PC-9 (cell line): ENCODE data around the gene EGLN1. TPM values are rescaled to one million over a fixed set of nuclear protein-coding genes. Genes with fewer than 3 reads are reported as not detected.

ENCODE experiments used
- BruUV-seq: library from RNA; stranded (reverse); fragments of 400-500 nt; replicated peaks from 2 replicates; lab custom pipeline; 2021; lab: Mats Ljungman, UMichigan
- CTCF ChIA-PET: fragments of 300-600 bp; sonication (Branson Sonifier 250); formaldehyde crosslinking; loops from one replicate; lab custom pipeline; 2022; ENCODE audit warnings: antibody characterized with exemption; lab: Charles Lee
- POLR2A ChIA-PET: fragments of 300-600 bp; sonication (Branson Sonifier 250); formaldehyde crosslinking; loops from one replicate; lab custom pipeline; 2022; ENCODE audit warnings: antibody characterized with exemption; ENCODE audit not compliant: unreplicated experiment; lab: Charles Lee
- DNase-seq, 2 experiments: peaks; one replicate each; pipeline versions ENCODE4 v3.0.0 to v3.0.0-alpha.2; 2015 to 2022; ENCODE audit warnings: mixed read lengths in 1 of 2
- H2AFZ ChIP-seq: fragments of 200-600 bp; sonication (generic); 2 replicates; pipeline ENCODE4 v1.8.1; 2017; ENCODE audit warnings: antibody characterized with exemption
- H3F3A ChIP-seq: fragments of 200-600 bp; sonication (generic); 2 replicates; pipeline ENCODE4 v1.8.1; 2017; ENCODE audit warnings: antibody characterized with exemption, mild to moderate bottlenecking, low read depth; ENCODE audit not compliant: insufficient read depth
- H3K27ac ChIP-seq: fragments of 200-600 bp; sonication (generic); 2 replicates; pipeline ENCODE4 v1.6.1; 2016; ENCODE audit warnings: mixed run types
- H3K27me3 ChIP-seq: fragments of 200-600 bp; sonication (generic); 2 replicates; pipeline ENCODE4 v1.6.1; 2016; ENCODE audit warnings: low read depth, mixed run types; ENCODE audit not compliant: insufficient read depth
- H3K36me3 ChIP-seq: fragments of 200-600 bp; sonication (generic); 2 replicates; pipeline ENCODE4 v1.6.1; 2016; ENCODE audit warnings: low read depth, mixed run types
- H3K4me1 ChIP-seq: fragments of 200-600 bp; sonication (generic); replicated peaks from 2 replicates; pipeline ENCODE4 v1.6.1; 2016; ENCODE audit warnings: mixed run types; ENCODE audit not compliant: insufficient read depth
- H3K4me2 ChIP-seq: fragments of 200-600 bp; sonication (generic); 2 replicates; pipeline ENCODE4 v1.6.1; 2017; ENCODE audit warnings: mixed run types
- H3K4me3 ChIP-seq: fragments of 200-600 bp; sonication (generic); 2 replicates; pipeline ENCODE4 v1.6.1; 2016; ENCODE audit warnings: mixed run types
- H3K79me2 ChIP-seq: fragments of 200-600 bp; sonication (generic); 2 replicates; pipeline ENCODE4 v1.6.1; 2017; ENCODE audit warnings: low read depth, mixed run types
- H3K9me2 ChIP-seq: fragments of 200-600 bp; sonication (generic); 2 replicates; pipeline ENCODE4 v1.8.1; 2017; ENCODE audit warnings: mild to moderate bottlenecking; ENCODE audit not compliant: insufficient read depth
- H3K9me3 ChIP-seq: fragments of 200-600 bp; sonication (generic); 2 replicates; pipeline ENCODE4 v1.8.1; 2016; ENCODE audit warnings: low read depth; ENCODE audit not compliant: insufficient read depth
- H4K20me1 ChIP-seq: fragments of 200-600 bp; sonication (generic); 2 replicates; pipeline ENCODE4 v1.8.1; 2017; ENCODE audit not compliant: insufficient read depth
- CTCF ChIP-seq: fragments of 200-600 bp; sonication (generic); conservative IDR thresholded peaks from 2 replicates; pipeline ENCODE4 v1.6.1; 2017; ENCODE audit warnings: mixed run types, antibody characterized with exemption, mild to moderate bottlenecking, moderate library complexity
- EZH2 ChIP-seq: fragments of 200-600 bp; sonication (generic); IDR thresholded peaks from 2 replicates; pipeline ENCODE4 v1.8.0; 2017; ENCODE audit warnings: antibody characterized with exemption, low read depth
- intact Hi-C: fragments of 100-400 bp; cut with micrococcal nuclease; formaldehyde crosslinking; loops from one replicate; pipeline ENCODE4 v1.10.0; 2022; ENCODE audit not compliant: unreplicated experiment
- total RNA-seq: library from RNA; stranded (reverse); gene quantifications from 2 replicates; pipeline ENCODE4 v1.2.3, GENCODE V29; 2021

EGLN1 gene
- total RNA-seq, 1 experiment from 2014 or later: 18.8 TPM

GRCh38 chr1:231387770-231388669 is 34.1 kb downstream of the EGLN1 start:
- H3K9me3 ChIP-seq: no peaks in the 10 kb centered on the region
- no TSS peak for BruUV-seq
- no peak overlapping the region for H3K4me2 ChIP-seq
- H3K27me3 ChIP-seq: no peaks in the 10 kb centered on the region
- H3K27ac ChIP-seq: peak overlapping the region; percentile 4; the same call in 1 of the 2 replicates
- TF ChIP-seq CTCF (no peak), EZH2 (no peak)
- H3K36me3 ChIP-seq: no peaks in the 10 kb centered on the region
- H3K4me1 ChIP-seq: peaks cover 37% of the 10 kb centered on the region
- CTCF ChIA-PET: no interaction called here
- no peak overlapping the region for H2AFZ ChIP-seq
- POLR2A ChIA-PET: no interaction called here
- H3F3A ChIP-seq: no peaks in the 10 kb centered on the region
- no peaks in the 10 kb centered on the region for H3K9me2 ChIP-seq
- H4K20me1 ChIP-seq: no peaks in the 10 kb centered on the region
- intact Hi-C loops: no loop called here
- H3K79me2 ChIP-seq: peaks cover 55% of the 10 kb centered on the region
- no peak overlapping the region for H3K4me3 ChIP-seq
- no peak for DNase-seq

GRCh38 chr1:231386466-231386865 is 35.6 kb downstream of the EGLN1 start:
- TF ChIP-seq CTCF: no peak
- TF ChIP-seq EZH2: no peak
- Histone ChIP-seq H3K36me3 (no peaks in the 10 kb centered on the region), H3K9me2 (no peaks in the 10 kb centered on the region), H3K4me2 (no peak overlapping the region), H3K4me3 (no peak overlapping the region), H3F3A (no peaks in the 10 kb centered on the region), H3K9me3 (no peaks in the 10 kb centered on the region), H4K20me1 (no peaks in the 10 kb centered on the region), H3K27ac (no peak overlapping the region), H3K4me1 (peaks cover 37% of the 10 kb centered on the region), H2AFZ (no peak overlapping the region), H3K79me2 (peaks cover 60% of the 10 kb centered on the region), H3K27me3 (no peaks in the 10 kb centered on the region)
- ChIA-PET CTCF (no interaction called here), POLR2A (no interaction called here)
- intact Hi-C loops: no loop called here
- DNase-seq: no peak
- BruUV-seq: no TSS peak

- Histone ChIP-seq H4K20me1 (no peaks in the 10 kb centered on the region), H3F3A (no peaks in the 10 kb centered on the region), H3K36me3 (no peaks in the 10 kb centered on the region), H3K4me1 (peaks cover 35% of the 10 kb centered on the region), H2AFZ (no peak overlapping the region), H3K27me3 (no peaks in the 10 kb centered on the region), H3K9me2 (no peaks in the 10 kb centered on the region), H3K4me3 (no peak overlapping the region), H3K27ac (peak overlapping the region; percentile 31; the same call in 1 of the 2 replicates), H3K4me2 (peak overlapping the region; percentile 15; the same call in 1 of the 2 replicates), H3K9me3 (no peaks in the 10 kb centered on the region), H3K79me2 (peaks cover 60% of the 10 kb centered on the region)
- intact Hi-C loops: no loop called here
- ChIA-PET POLR2A (interaction anchor here (0.6 kb wide), 1 partner anchor 10 kb away, joined by 7 read pairs; no protein-coding TSS in a partner anchor), CTCF (no interaction called here)
- no TSS peak for BruUV-seq
- TF ChIP-seq EZH2: no peak
- TF ChIP-seq CTCF: no peak
- DNase-seq: peak; percentile 11 to 58
Measured at GRCh38 chr1:231385416-231385748, 36.7 kb downstream of the EGLN1 start.
